Measurements from ENCODE around the gene DEPDC1B.
"Not testable (repeated sequence)": the region's sequence is repeated elsewhere in the genome, so short reads cannot be mapped to it uniquely, and the experiment has no call there.

Gene DEPDC1B

GRCh38 chr5:60630179-60630578, 69.8 kb downstream of the DEPDC1B start:
- no peak overlapping the region for H3K4me3 ChIP-seq (ENCODE audit: low read depth, low read length)
- TF ChIP-seq CTCF (IDR thresholded peaks at IDR 0.05; ENCODE audit: low read depth, low read length): no peak

- H3K4me3 ChIP-seq (ENCODE audit: low read depth, low read length): not testable (repeated sequence)
Measured at GRCh38 chr5:60624875-60625274, 75.1 kb downstream of the DEPDC1B start.

- not testable (repeated sequence) for H3K4me3 ChIP-seq (ENCODE audit: low read depth, low read length)
Measured at GRCh38 chr5:60620752-60621151, 79.2 kb downstream of the DEPDC1B start.

- TF ChIP-seq CTCF (IDR thresholded peaks at IDR 0.05; ENCODE audit: low read depth, low read length): no peak
- H3K4me3 ChIP-seq (ENCODE audit: low read depth, low read length): no peak overlapping the region
Measured at GRCh38 chr5:60613826-60614225, 86.1 kb downstream of the DEPDC1B start.

GRCh38 chr5:60611099-60611740, 88.7 kb downstream of the DEPDC1B start:
- TF ChIP-seq CTCF (IDR thresholded peaks at IDR 0.05; ENCODE audit: low read depth, low read length): no peak
- no peak overlapping the region for H3K4me3 ChIP-seq (ENCODE audit: low read depth, low read length)

GRCh38 chr5:60604771-60605170, 95.2 kb downstream of the DEPDC1B start:
- no peak overlapping the region for H3K4me3 ChIP-seq (ENCODE audit: low read depth, low read length)
- TF ChIP-seq CTCF (IDR thresholded peaks at IDR 0.05; ENCODE audit: low read depth, low read length): no peak

- no peak for TF ChIP-seq CTCF (IDR thresholded peaks at IDR 0.05; ENCODE audit: low read depth, low read length)
- no peak overlapping the region for H3K4me3 ChIP-seq (ENCODE audit: low read depth, low read length)
Measured at GRCh38 chr5:60598424-60598823, 101.5 kb downstream of the DEPDC1B start.

GRCh38 chr5:60597572-60598320, 102.2 kb downstream of the DEPDC1B start:
- no peak for TF ChIP-seq CTCF (IDR thresholded peaks at IDR 0.05; ENCODE audit: low read depth, low read length)
- no peak overlapping the region for H3K4me3 ChIP-seq (ENCODE audit: low read depth, low read length)
